Measurements from ENCODE around the gene ZNF132.
"Not testable (repeated sequence)": the region's sequence is repeated elsewhere in the genome, so short reads cannot be mapped to it uniquely, and the experiment has no call there.

The ZNF132 gene

GRCh38 chr19:58451358-58452101, 11.6 kb upstream of the ZNF132 start, which contains the start of gene ZNF324B:
ZNF324B (plus strand) TSS chr19:58451622; CDS start chr19:58453702, 2,080 bp downstream.
- no peak for TF ChIP-seq CTCF (conservative IDR thresholded peaks at IDR 0.05; ENCODE audit: low read length)
- peak within 1 kb of the TSS; percentile 71 for H3K4me3 ChIP-seq (ENCODE audit: low read length)
- peak; percentile 91 for DNase-seq (ENCODE audit: low read depth)

- DNase-seq (ENCODE audit: low read depth): no peak
- no peak for TF ChIP-seq CTCF (conservative IDR thresholded peaks at IDR 0.05; ENCODE audit: low read length)
- peak overlapping the region; percentile 71 for H3K4me3 ChIP-seq (ENCODE audit: low read length)
Observed at GRCh38 chr19:58450856-58451357, 11.0 kb upstream of the ZNF132 start.

GRCh38 chr19:58449980-58450379, 10.0 kb upstream of the ZNF132 start:
- not testable (repeated sequence) for DNase-seq (ENCODE audit: low read depth); H3K4me3 ChIP-seq (ENCODE audit: low read length)

- H3K4me3 ChIP-seq (ENCODE audit: low read length); DNase-seq (ENCODE audit: low read depth): not testable (repeated sequence)
Observed at GRCh38 chr19:58448860-58449259, 8.9 kb upstream of the ZNF132 start.

- DNase-seq (ENCODE audit: low read depth); H3K4me3 ChIP-seq (ENCODE audit: low read length): not testable (repeated sequence)
Observed at GRCh38 chr19:58442986-58443385, 3.0 kb upstream of the ZNF132 start.

- no peak for TF ChIP-seq CTCF (conservative IDR thresholded peaks at IDR 0.05; ENCODE audit: low read length)
- H3K4me3 ChIP-seq (ENCODE audit: low read length): peak overlapping the region; percentile 95
- DNase-seq (ENCODE audit: low read depth): no peak
Observed at GRCh38 chr19:58440556-58440955, 603 bp upstream of the ZNF132 start.

- H3K4me3 ChIP-seq (ENCODE audit: low read length): no peak overlapping the region
- no peak for TF ChIP-seq CTCF (conservative IDR thresholded peaks at IDR 0.05; ENCODE audit: low read length)
- peak; percentile 11 for DNase-seq (ENCODE audit: low read depth)
Observed at GRCh38 chr19:58434217-58434616, 5.7 kb downstream of the ZNF132 start.

GRCh38 chr19:58429745-58430144, 10.2 kb downstream of the ZNF132 start:
- H3K4me3 ChIP-seq (ENCODE audit: low read length): no peak overlapping the region
- TF ChIP-seq CTCF (conservative IDR thresholded peaks at IDR 0.05; ENCODE audit: low read length): no peak
- DNase-seq (ENCODE audit: low read depth): no peak

Measured in AG10803 (cell line).